ENCODE results near the gene NDST3.

GRCh38 chr4:118032691-118033090 is 1.6 kb upstream of the NDST3 start:
- TF ChIP-seq POLR2A (IDR thresholded peaks at IDR 0.05) (no peak), CTCF (IDR thresholded peaks at IDR 0.05) (no peak)
